Gastrocnemius medialis (tissue), 4 donors: Measurements from ENCODE around the gene CDK17.

ENCODE experiments used
- CTCF ChIP-seq, 5 experiments: fragments of 450-650 bp in 3 of 5; fragments of 200-600 bp in 2 of 5; sonication (generic) in 2 of 5; IDR thresholded peaks in 4 of 5; conservative IDR thresholded peaks in 1 of 5; 1 replicate in 4 of 5; 2 replicates in 1 of 5; pipeline ENCODE4 v1.5.1; 2016 to 2019; ENCODE audit warnings: antibody characterized with exemption in 5 of 5, mild to moderate bottlenecking in 3 of 5, moderate library complexity in 3 of 5
- POLR2A ChIP-seq, 2 donors: fragments of 450-650 bp; IDR thresholded peaks; one replicate each; pipeline ENCODE4 v1.6.1; 2017; ENCODE audit warnings: antibody characterized with exemption in 2 of 2, mild to moderate bottlenecking in 2 of 2, moderate library complexity in 2 of 2

GRCh38 chr12:96420277-96420835 lies 20.1 kb upstream of the CDK17 start:
- TF ChIP-seq POLR2A (IDR thresholded peaks at IDR 0.05) (no peak), CTCF (IDR thresholded peaks at IDR 0.05 in 4 of 5, conservative IDR thresholded peaks at IDR 0.05 in 1 of 5) (no peak)
